NCI-H2171 (cell line): ENCODE measurements around the gene SOX6.
"Not testable (repeated sequence)": the region's sequence is repeated elsewhere in the genome, so short reads cannot be mapped to it uniquely, and the experiment has no call there.

ENCODE experiments used
- DNase-seq: peaks from one replicate; lab custom pipeline; 2025; lab: John Stamatoyannopoulos, UW

Gene SOX6

DNA sequence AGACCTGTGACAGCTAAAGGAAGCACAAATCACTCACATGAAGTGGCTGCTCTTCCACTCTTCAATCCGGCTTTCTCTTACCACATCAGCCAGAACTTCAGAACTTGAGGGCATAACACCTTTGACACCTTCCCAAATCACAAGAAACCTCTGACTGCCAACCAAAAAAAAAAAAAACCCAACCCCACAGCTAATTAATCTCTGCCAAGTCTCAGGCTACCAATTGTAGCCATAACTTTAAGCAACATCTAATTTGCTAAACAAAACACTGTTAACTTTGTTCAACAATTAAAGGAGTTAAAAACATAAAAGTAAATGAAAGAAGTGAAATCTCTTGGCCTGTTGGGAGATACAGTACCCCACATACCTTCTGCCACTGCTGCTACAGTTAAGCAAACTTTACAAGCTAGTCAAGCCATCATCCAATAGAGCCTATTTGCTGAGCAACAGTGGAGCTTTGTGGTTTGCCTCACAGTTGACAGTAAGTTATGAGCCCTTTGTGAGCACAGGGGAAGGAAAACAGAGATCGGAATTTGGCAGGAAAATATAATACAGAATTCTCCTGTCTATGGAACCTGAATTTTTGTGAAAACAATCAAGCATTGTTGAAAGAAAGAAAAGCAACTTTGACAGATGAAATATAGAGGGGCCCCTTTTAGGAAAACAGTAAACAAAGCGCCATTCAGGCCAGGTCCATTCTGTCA is at the start of gene SOX6:
Gene SOX6 (minus strand): TSS at position 490 of the 704 bp plus-strand sequence. CDS start 15,298 bp downstream, outside the sequence.
- no peak for DNase-seq

DNA sequence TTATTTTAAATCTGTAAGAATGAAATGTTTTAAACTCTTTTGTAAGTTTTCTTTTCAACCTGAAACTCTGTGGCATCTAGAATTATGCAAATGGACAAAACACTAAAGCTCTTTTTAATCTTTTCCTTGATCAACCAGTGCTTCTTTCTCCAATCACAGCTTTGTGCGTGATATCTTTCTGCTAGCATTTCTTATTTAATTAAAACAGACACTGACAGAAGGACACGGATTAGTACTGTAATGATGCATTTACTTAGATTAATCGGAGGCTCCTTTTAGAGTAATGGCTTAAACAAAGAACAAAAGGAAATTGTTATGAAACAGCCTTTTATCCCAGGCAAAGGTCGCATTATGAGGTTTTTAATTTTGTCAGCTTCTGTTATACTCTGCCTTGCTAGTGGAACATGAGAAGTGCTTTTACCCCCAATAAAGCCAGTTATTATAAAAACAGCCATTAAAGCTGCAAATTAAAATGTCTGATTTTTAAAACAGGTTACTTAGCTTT is 48.5 kb upstream of the SOX6 start:
- no peak for DNase-seq

DNA sequence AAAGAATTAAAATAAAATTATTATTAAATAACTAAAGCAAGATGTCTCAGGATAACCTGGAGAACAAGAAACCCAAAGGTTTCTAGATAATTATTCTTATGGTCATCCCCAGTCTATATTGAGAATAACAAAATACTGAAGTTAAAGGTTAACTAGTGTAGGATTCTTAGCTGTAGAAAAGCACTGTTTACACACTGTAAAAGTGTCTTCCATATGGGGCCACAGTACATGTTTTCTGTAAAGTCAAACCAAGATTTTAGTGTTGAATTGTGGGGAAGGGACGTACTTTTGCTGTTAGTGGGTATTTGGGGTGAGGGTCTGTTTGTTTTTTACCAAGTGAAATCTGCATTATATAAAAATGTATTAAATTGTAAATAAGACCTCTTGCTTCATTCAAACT is 47.5 kb upstream of the SOX6 start:
- no peak for DNase-seq

DNA sequence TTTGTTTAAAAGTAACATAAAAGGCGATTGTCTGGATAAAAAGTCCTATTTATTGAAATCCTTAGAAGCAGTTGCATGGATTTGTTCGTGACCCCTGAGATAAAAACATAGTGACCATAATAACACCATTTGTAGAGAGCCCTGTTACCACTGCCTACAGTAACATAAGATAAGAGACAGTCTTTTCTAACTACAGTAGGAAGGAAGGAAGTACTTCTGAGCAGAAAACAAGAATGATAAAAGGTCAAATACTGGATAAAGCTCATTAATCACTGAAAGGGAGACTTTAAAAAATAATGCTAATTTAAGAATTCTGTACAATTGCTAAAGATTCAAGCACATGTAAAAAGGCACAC is 47.1 kb upstream of the SOX6 start:
- DNase-seq, result no peak

DNA sequence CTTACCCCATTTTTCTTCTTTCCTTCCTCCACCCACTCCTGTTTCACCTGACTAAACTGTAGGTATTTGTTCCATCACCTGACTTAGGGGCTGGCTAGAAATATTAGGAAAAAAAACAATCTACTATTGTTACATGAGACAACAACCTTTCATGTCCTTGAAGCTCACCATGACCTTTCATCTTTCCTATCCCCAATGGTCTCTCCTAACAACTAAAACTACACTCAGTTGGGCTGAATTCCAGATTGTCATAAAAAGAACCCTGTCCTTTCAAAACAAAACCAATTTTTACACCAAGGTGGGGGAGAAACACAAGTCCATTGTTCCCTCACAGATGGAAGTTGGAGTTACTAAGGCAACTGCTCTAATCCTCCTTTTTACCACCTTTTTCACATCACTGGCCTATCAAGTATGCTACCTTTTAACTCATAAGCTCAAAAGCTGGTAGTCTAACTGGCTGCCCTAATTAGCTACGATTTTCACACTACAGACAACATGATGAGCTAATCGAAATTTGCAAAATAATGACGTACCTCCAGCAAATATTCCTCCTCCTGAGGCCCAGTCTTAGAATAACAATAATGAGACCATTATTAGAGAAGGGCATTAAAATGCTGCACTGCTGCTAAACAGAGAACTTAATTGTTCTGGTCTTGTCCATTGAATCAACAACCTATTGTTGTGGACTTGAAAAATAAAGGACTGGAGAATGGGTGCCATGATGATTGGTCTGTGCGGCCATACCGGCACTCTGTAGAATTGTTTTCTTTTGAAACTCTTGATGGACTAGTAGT is 46.5 kb upstream of the SOX6 start:
- no peak for DNase-seq

DNA sequence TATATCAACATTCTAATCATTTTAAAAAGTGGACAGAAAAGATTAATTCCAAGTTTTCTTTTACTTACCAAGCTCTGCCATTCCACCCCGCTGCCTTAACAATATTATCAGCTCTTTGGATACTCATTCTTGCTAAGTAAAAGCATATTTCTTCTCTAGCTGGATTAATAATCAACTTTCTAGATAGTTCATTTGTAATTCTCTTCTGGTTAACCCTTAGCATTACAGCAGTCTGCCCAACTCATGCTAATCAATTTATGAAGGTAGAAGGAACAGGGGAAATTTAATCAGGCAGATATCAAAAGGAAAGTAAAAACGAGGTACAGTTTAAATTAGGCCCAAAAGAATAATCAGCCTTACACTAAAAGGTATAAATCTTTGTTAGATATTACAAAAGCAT is 41.0 kb upstream of the SOX6 start:
- DNase-seq, result no peak

DNA sequence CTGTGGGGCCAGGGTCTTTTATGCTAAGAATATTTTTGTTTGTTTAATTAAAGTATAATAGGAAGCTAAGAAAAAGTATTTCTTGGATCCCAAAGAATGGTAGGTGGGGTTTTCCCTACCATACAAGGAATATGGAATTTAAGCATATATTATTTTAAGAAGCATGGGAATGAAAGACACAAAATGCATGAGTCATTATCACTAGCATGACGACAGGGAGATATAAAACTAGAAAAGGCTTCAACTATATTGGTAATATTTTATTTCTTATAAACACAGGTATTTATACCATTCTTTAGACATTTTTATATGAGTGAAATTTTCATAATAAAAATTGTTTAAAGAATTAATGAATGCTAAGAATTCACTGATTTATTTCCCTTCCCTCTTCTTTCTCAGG is 39.3 kb upstream of the SOX6 start:
- DNase-seq, result no peak

DNA sequence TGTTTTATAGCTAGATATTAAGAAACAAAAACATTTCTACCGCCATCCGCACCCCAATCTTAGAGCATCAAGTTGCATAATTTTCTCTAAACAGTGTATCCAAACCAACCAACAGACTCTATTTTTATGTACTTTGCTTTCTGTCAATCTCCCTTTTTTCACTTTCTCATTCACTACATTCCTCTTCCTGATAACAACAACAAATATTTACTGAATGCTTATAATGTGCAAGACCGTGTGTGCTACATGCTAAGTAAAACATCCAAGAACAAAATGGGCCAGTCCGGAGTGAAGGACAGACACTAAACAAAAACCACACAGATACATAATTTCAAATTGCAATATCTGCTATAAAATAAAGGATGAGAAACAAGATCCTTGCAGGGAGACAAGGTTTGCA is 38.6 kb upstream of the SOX6 start:
- no peak for DNase-seq

DNA sequence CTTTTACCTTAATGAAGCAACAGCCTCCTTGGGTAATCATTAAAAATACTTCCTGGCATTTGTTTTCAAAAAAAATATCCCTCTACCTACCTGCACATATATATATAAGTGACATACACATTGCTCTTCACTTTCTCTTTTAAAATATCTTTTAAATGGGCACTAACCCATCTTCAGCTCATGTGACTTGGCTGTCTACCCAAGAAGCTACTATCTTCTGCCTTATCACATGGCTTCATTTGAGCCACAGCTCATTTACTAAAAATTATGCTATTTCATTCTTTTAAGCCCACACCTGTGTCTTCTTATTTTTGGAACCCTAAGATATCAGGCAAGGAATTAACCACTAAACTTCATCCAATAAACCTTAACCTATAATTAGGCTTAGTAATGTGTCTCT is 37.0 kb upstream of the SOX6 start:
- DNase-seq, result no peak

DNA sequence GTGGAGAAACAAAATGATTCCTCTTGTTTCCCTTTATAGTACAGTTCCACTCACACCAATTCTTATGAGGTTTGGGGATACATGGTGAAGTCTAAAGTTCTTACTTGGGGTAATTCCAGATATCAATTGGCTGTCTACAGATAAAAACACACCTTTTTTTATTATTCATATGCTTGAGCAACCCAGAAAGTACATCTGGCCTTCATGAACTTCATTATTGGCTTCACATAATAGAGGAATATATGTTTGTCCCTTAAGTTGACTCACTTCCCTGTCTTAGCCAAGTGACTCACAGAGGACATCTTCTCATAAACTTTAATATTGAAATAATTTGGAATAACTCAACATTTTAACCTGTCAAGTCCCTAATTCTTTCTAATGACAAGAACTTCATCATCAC is 36.3 kb upstream of the SOX6 start:
- DNase-seq, result no peak

DNA sequence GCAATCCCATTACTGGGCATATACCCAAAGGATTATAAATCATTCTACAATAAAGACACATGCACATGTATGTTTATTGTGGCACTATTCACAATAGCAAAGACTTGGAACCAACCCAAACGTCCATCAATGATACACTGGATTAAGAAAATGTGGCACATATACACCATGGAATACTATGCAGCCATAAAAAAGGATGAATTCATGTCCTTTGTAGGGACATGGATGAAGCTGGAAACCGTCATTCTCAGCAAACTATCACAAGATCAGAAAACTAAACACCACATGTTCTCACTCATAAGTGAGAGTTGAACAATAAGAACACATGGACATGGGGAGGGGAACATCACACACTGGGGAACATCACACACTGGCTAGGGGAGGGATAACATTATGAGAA is 34.5 kb upstream of the SOX6 start:
- DNase-seq, result not testable (repeated sequence)

DNA sequence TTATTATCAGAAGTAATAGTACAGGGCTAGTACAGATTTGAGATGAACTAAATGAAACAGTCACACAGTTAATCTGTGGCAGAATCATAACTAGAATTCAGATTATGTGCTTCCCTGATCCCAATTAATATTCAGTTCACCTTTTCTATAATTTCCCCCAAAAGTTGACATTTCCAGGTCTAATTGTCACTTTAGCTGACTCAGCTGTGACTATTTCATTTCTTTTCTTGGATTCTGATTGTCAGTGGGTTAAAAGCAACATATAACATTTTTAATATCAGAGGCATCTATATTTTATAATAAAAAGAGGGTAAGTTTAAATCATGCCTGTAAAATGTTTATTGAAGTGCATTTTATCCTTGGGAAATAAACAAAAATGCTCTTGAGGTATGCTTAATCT is 28.8 kb upstream of the SOX6 start:
- DNase-seq, result no peak

DNA sequence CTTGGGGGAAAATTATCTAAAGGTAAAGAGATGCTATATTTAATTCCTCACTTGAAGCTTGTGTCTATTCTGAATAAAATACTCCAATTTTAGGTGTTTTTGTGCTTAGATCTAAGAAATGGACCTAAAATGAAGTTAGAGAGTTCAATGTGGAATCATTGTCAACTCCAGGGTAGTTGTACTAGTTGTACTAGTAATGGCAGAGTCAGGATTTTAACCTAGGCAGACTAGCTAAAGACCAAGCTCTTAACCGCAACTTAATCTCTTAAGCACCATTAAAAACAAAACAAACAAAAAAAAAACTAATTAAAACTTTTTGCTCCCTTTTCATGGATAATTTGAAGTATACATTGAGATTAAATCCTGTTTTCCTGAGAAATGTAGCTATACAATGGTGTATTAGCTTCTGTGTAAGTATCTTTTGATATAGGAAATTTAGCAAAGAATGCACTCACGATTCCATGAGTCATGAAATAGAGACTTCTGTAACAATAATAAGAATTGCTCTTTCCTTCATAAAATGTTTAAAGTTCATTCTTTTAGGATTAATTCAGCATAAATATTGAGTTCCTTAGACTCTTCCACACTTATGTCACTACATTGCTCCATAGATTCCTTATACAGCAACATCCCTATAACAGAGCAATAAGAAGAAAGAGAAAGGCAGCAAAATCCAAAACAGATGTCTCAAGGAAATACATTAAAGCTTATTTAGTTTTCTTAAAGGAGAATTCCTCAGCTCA is 26.5 kb upstream of the SOX6 start:
- no peak for DNase-seq

DNA sequence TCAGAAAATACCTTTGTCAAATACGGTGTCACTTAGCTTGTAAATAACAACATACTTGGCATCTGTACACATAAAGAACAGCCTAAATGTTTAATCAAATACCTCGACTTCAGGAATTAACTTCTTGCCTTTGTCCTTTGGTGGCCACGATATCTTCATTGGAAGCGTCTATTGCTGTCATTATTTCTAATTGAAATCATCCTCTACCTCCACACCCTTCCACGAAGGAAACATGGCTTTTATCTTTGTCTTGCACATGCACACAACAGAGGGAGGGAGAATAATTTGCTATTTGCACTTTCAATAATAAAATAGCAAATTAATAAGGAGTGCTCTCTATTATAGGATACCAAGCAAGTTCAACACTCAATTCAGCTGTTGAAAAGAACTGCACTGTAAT is 25.8 kb upstream of the SOX6 start:
- DNase-seq, result no peak

DNA sequence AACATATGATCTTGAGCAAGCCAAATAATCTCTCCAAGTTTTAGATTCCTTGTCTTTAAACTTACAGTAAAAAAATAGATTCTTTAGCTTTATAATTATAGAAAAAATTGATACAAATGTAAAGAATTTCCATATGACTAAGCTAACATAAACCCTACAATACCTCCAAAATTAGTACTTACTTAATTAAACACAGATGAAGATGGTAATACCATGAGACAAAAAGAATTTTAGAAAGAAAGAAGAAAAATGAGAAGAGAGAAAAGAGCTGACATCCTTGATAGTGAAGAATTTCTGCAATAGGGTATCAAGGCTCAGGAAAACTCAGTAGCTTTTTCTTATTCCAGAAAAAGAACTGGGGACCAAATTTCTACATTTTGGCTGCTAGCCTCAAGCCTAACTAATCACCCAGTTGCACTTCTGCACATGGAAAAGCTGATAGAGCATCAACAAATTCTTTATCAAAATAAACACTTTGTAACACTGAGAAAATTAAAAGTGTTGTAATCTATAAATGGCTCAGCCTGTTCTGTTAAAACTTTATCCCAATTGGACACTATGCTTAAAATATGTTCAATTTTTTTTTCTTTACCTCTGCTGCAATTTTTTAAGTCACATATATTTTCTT is 24.7 kb upstream of the SOX6 start:
- no peak for DNase-seq

DNA sequence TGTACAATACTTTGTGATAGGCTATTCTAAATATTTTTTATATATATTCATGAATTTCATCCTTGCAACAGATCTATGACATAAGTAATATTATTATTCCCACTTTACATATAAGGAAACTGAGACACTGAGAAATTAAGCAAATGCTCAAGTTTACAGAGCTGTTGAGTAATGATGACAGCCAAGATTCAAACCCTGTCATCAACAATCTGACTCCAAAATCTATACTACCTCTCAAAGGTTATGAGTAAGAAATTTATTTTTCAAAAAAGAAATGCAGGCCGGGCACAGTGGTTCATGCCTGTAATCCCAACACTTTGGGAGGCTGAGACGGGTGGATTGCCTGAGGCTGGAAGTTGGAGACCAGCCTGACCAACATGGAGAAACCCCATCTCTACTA is 22.6 kb upstream of the SOX6 start:
- no peak for DNase-seq

DNA sequence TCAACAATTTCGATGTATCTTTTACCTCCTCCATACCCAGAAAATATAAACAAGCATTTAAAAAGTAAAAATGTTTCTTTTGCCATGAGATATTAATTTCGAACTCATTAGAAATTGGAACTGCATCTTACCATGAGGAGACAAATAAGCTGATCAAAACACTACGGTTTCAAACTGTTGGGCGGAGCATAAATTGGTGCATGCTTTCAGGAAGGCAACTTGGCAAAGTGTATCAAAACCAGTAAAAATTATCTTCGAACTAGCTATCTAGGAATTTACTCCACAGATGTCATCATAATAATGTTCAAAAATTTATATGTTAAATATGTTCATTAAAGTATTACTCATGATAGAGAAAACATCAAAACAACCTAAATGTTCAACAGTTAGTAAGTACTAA is 21.4 kb upstream of the SOX6 start:
- DNase-seq, result no peak

DNA sequence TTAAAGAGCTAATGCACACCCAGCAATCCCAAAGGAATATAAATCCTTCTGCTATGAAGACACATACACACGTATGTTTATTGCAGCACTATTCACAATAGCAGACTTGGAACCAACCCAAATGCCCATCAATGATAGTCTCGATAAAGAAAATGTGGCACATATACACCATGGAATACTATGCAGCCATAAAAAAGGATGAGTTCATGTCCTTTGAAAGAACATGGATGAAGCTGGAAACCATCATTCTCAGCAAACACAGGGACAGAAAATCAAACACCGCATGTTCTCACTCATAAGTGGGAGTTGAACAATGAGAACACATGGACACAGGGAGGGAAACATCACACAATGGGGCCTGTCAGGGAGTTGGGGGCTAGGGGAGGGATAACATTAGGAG is 19.3 kb upstream of the SOX6 start:
- DNase-seq, result not testable (repeated sequence)

DNA sequence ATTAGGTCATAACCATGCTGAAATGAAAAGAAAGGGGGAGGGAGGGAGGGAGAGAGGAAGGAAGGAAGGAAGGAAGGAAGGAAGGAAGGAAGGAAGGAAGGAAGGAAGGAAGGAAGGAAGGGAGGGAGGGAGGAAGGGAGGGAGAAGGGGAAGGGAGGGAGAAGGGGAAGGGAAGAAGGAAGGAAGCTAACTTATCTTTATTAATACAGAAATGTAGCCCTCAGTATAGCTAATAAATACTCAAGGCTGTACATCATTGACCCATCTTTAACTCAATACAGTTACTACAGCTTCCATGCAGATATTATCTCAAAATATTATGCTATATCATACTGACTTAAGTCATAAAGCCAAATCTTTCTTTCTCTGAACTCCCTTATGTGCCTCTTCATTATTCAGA is 17.4 kb upstream of the SOX6 start:
- DNase-seq, result no peak

DNA sequence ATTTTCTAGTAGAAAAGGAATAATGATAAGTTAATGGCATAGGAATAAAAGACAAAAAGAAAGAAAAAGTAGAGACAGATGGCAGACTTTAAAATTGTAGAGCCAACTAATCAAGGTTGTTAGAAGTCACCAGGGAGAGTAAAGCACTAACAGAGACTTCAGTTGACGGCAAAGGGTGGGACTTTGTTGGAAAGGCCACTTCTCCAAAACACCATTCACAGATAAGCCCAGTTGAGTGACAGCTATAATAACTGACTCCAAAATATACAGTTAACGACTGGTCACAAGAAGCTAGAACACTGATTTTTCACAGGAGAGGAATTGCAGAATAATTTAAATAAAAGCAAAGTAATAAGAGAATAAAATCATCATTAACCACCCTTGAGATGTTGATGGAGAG is 16.0 kb upstream of the SOX6 start:
- no peak for DNase-seq

DNA sequence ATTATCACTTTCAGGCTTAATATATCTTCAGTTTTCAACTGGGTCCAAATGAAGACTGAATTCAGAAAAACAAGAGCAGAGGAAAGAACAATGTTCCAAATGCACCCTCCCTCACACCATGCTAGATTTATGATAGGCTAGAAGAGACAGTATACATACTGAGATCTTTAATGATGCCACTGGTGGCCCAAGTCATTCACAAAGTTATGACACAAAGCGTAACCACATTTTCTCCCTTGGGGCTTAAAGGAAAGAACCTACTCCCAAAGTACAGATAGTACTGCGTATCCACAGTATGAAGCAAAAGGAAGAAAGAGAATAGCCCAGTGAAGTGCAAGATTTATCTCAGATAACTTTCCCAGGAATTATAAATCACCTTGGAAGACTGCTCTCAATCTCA is 10.9 kb upstream of the SOX6 start:
- no peak for DNase-seq

DNA sequence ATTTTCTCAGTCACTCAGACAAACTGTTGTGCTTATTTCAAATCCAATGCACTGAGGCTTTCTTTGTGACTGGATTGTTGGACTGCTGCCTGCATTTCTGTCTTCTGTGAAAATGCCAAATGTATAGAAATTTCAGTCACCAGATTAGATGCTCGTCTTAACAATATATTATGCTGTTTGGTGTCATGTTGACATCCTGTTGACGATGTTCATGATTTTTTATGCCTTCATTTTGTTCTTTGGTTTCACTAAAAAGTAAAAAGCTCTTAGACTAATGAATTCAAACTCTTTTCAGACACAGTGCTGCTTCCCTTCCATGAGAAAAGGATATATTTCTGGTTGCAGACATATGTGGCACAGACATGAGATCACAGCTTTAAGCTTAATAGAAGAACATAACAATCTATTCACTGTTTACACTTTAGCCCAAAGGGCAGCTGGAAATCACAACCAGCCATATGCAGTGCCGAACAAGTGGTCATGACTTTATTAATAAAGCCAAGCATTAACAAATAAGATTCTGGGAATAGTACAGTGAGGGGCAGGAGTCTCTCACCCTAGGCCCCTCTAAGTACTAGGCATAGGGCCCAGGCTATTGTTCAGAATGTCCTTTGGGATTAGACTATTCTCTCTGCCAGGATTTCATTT is 9.4 kb upstream of the SOX6 start:
- DNase-seq, result no peak
